Fibroblast of skin of right biceps (primary cell): ENCODE data around the gene TTF2.
"Not testable (repeated sequence)": the region's sequence is repeated elsewhere in the genome, so short reads cannot be mapped to it uniquely, and the experiment has no call there.

ENCODE experiments used
- DNase-seq: peaks from one replicate; pipeline ENCODE4 v3.0.0-alpha.2; 2013

TTF2 gene

GRCh38 chr1:117094841-117095604 lies 34.9 kb downstream of the TTF2 start:
- peak; percentile 93 for DNase-seq

- DNase-seq = peak; percentile 65
Measured at GRCh38 chr1:117096951-117097408, 36.9 kb downstream of the TTF2 start.

- peak; percentile 65 for DNase-seq
Measured at GRCh38 chr1:117097443-117097842, 37.3 kb downstream of the TTF2 start.

GRCh38 chr1:117098287-117098890 lies 38.3 kb downstream of the TTF2 start:
- no peak for DNase-seq

- DNase-seq = no peak
Measured at GRCh38 chr1:117101334-117101733, 41.2 kb downstream of the TTF2 start.

- not testable (repeated sequence) for DNase-seq
Measured at GRCh38 chr1:117101858-117102257, 41.7 kb downstream of the TTF2 start.

GRCh38 chr1:117104986-117105385 lies 44.9 kb downstream of the TTF2 start:
- no peak for DNase-seq

GRCh38 chr1:117105722-117106121 lies 45.6 kb downstream of the TTF2 start:
- no peak for DNase-seq

GRCh38 chr1:117106478-117106877 lies 46.4 kb downstream of the TTF2 start:
- peak; percentile 42 for DNase-seq

- DNase-seq = no peak
Measured at GRCh38 chr1:117107364-117107763, 47.2 kb downstream of the TTF2 start.

GRCh38 chr1:117110774-117111173 lies 50.6 kb downstream of the TTF2 start:
- peak; percentile 53 for DNase-seq

GRCh38 chr1:117112047-117112717 lies 52.1 kb downstream of the TTF2 start:
- no peak for DNase-seq

GRCh38 chr1:117113199-117113598 lies 53.1 kb downstream of the TTF2 start:
- DNase-seq = no peak

GRCh38 chr1:117114877-117115276 lies 54.8 kb downstream of the TTF2 start:
- no peak for DNase-seq

GRCh38 chr1:117116090-117116783 lies 56.1 kb downstream of the TTF2 start:
- DNase-seq = no peak

- DNase-seq = no peak
Measured at GRCh38 chr1:117116784-117117130, 56.6 kb downstream of the TTF2 start.

GRCh38 chr1:117117697-117118096 lies 57.6 kb downstream of the TTF2 start:
- no peak for DNase-seq

GRCh38 chr1:117118137-117118536 lies 58.0 kb downstream of the TTF2 start:
- DNase-seq = no peak

GRCh38 chr1:117119144-117119543 lies 59.0 kb downstream of the TTF2 start:
- not testable (repeated sequence) for DNase-seq

GRCh38 chr1:117120774-117121588 lies 60.9 kb downstream of the TTF2 start:
- DNase-seq = no peak

- DNase-seq = peak; percentile 97
Measured at GRCh38 chr1:117121589-117122329, 61.6 kb downstream of the TTF2 start, which contains the start of gene TRIM45. TSS of gene TRIM45 (minus strand) at chr1:117121749. CDS start at chr1:117121201, 548 bp downstream.
